C4-2B (cell line): ENCODE data around the gene ZFR.

ENCODE experiments used
- ZFX ChIP-seq: fragments of 450-650 bp; IDR thresholded peaks from 2 replicates; pipeline ENCODE4 v1.6.1; 2017
- TF ChIP-seq, protein P1 (sequence below): fragments of 450-650 bp; conservative IDR thresholded peaks from 2 replicates; pipeline ENCODE4 v1.5.1; 2017; ENCODE audit warnings: mild to moderate bottlenecking

DNA sequence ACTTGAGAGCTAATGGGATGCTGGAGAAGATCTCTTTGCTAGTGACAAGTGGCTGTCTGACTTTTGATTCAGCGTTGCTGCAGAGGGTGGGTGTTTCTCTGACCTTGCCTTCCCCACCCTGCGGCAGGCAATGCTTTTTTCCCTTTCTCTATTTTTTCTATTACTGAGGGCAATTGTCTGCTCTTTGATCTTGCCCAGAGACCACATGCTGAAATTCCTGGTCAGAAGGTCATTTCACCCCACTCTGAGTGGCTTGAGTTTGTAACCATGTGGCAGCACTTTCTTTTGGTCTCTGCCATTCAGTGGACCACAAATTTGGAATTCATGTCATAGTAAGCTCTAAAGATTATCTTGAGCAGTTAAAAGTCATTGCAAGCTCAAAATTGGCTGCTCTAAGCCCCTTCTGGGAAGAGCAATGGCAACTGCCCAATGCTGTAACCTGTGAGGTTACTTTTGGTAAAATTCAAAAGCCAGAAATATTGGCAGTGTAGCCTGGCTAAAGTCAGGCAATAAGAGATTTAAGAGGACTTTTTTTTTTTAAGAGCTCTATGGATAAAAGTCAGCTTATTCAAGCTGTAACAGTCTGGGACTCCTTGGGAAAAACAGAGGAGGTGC lies 101.4 kb downstream of the ZFR start:
- TF ChIP-seq, protein P1, sequence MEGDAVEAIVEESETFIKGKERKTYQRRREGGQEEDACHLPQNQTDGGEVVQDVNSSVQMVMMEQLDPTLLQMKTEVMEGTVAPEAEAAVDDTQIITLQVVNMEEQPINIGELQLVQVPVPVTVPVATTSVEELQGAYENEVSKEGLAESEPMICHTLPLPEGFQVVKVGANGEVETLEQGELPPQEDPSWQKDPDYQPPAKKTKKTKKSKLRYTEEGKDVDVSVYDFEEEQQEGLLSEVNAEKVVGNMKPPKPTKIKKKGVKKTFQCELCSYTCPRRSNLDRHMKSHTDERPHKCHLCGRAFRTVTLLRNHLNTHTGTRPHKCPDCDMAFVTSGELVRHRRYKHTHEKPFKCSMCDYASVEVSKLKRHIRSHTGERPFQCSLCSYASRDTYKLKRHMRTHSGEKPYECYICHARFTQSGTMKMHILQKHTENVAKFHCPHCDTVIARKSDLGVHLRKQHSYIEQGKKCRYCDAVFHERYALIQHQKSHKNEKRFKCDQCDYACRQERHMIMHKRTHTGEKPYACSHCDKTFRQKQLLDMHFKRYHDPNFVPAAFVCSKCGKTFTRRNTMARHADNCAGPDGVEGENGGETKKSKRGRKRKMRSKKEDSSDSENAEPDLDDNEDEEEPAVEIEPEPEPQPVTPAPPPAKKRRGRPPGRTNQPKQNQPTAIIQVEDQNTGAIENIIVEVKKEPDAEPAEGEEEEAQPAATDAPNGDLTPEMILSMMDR = no peak
- no peak for TF ChIP-seq ZFX
